Tibial artery (tissue), 4 donors: Measurements from ENCODE around the gene PTPRN2.
A peak's percentile ranks its signal among the peaks of the same experiment; 100 is the strongest.

ENCODE experiments used
- DNase-seq, 2 donors: peaks; one replicate each; pipeline ENCODE4 v3.0.0-alpha.2; 2019
- H3K27ac ChIP-seq, 2 donors: fragments of 200-600 bp; sonication (generic) in 1 of 2; 1 replicate in 1 of 2; 2 replicates in 1 of 2; pipeline ENCODE4 v1.5.1; 2018 to 2019; ENCODE audit warnings: mild to moderate bottlenecking in 1 of 2
- H3K27me3 ChIP-seq, 2 donors: fragments of 200-600 bp; sonication (generic) in 1 of 2; one replicate each; pipeline versions ENCODE4 v1.5.1 to v1.6.0; 2016 to 2019
- H3K36me3 ChIP-seq, 3 donors: fragments of 200-600 bp; sonication (generic) in 2 of 3; one replicate each; pipeline ENCODE4 v1.5.1; 2016 to 2019; ENCODE audit warnings: mild to moderate bottlenecking in 2 of 3
- H3K4me1 ChIP-seq, 4 donors: fragments of 200-600 bp; sonication (generic) in 2 of 4; 1 replicate in 3 of 4; 2 replicates in 1 of 4; pipeline ENCODE4 v1.5.1; 2016 to 2019
- H3K4me3 ChIP-seq, 2 donors: fragments of 200-600 bp; sonication (generic) in 1 of 2; 1 replicate in 1 of 2; 2 replicates in 1 of 2; pipeline ENCODE4 v1.5.1; 2018 to 2019; ENCODE audit warnings: mild to moderate bottlenecking in 2 of 2
- H3K9me3 ChIP-seq, 3 donors: fragments of 200-600 bp; sonication (generic) in 1 of 3; one replicate each; pipeline ENCODE4 v1.5.1; 2016 to 2019
- intact Hi-C: fragments of 100-400 bp; cut with DNase I; formaldehyde crosslinking; loops from one replicate; pipeline ENCODE4 v1.15.0; 2023; ENCODE audit warnings: low total_unique reads
- TF ChIP-seq, protein P1 (sequence below), 2 experiments: fragments of 200-600 bp in 1 of 2; fragments of 450-650 bp in 1 of 2; IDR thresholded peaks; one replicate each; pipeline ENCODE4 v1.5.1; 2017 to 2019; ENCODE audit warnings: antibody characterized with exemption in 2 of 2, mild to moderate bottlenecking in 1 of 2, moderate library complexity in 1 of 2

Gene PTPRN2

DNA sequence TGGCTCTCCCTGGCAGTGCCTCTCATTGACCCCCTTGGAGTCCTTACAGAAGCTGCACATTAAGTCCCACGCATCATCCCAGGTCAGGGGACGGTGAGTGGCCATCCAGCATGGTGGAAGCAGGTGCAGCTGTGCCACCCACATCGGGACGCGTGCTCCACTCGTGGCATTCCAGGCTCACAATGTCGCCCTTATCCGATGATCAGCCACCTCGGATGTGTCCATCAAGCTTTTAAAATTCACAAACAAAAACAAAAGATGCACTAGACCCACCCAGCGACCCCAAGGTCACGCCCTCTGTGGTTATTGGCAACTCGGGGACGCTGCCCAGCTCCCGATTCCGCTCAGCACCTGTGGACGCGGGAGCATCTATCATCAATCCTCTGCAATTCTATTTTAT lies 530.9 kb downstream of the PTPRN2 start:
- Histone ChIP-seq H3K27me3 (no peaks in the 10 kb centered on the region), H3K4me1 (no peaks in the 10 kb centered on the region), H3K27ac (no peak overlapping the region), H3K4me3 (no peak overlapping the region), H3K36me3 (no peaks in the 10 kb centered on the region), H3K9me3 (peaks cover 0 to under 1% (median 0%) of the 10 kb centered on the region in 3 donors)
- TF ChIP-seq, protein P1, sequence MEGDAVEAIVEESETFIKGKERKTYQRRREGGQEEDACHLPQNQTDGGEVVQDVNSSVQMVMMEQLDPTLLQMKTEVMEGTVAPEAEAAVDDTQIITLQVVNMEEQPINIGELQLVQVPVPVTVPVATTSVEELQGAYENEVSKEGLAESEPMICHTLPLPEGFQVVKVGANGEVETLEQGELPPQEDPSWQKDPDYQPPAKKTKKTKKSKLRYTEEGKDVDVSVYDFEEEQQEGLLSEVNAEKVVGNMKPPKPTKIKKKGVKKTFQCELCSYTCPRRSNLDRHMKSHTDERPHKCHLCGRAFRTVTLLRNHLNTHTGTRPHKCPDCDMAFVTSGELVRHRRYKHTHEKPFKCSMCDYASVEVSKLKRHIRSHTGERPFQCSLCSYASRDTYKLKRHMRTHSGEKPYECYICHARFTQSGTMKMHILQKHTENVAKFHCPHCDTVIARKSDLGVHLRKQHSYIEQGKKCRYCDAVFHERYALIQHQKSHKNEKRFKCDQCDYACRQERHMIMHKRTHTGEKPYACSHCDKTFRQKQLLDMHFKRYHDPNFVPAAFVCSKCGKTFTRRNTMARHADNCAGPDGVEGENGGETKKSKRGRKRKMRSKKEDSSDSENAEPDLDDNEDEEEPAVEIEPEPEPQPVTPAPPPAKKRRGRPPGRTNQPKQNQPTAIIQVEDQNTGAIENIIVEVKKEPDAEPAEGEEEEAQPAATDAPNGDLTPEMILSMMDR (IDR thresholded peaks at IDR 0.05) = no peak
- intact Hi-C loops = no loop called here
- DNase-seq = peak in 1 of 2 donors; percentile 17

DNA sequence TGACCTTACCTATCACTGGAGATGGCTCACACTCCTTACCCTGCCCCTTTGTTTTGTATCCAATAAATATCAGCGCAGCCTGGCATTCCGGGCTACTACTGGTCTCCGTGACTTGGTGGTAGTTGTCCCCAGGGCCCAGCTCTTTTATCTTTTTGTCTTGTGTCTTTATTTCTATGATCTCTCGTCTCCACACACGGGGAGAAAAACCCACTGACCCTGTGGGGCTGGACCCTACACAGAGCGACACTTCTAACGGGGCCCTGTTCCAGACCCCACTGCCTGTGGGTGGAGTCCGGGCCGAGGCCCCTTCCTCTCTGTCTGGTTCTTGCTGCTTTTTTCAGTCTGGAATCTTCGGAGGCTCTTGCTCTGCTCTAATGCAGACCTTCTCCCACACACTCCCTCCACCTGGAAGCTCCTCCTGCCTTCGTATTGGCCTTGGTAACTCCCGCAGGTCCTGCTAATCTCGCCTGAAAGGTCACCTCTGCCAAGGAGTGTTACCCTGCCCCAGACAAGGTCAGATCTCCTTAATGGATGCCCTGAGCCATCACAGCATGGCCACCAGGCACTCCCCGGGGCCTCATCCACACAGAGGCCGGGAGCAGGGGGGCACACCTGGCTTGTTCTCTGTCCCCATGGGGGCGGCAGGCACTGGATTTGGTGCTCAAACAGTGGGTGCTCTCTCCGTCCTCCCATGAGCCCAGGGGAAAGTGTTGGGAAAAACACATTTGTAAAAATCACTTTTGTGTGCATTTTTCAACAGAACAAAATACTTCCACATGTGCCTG lies 531.7 kb downstream of the PTPRN2 start:
- Histone ChIP-seq H3K4me3 (no peak overlapping the region), H3K9me3 (no peaks in the 10 kb centered on the region), H3K36me3 (no peaks in the 10 kb centered on the region), H3K27ac (no peak overlapping the region), H3K4me1 (no peaks in the 10 kb centered on the region), H3K27me3 (no peaks in the 10 kb centered on the region)
- TF ChIP-seq, protein P1 (IDR thresholded peaks at IDR 0.05) = no peak
- intact Hi-C loops = no loop called here
- peak in 1 of 2 donors; percentile 35 for DNase-seq

DNA sequence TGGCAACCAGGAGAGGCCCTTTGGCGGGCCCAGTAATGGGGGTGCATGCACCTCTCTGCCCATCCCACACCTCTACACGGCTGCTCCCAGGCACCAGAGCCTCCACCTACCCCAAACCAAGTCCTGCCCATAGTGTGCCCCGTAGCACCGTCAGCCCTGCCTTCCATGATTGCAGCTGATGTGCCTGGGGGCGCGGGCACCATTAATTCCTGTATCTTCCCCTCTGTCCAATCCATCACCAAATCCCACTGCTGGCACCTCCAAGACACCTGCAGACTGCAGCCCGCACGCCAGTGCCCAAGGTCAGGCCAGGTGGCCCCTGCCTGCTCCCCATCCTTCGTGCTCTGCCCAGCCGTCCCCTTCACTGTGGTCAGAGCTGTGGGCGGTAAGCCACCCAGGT lies 533.0 kb downstream of the PTPRN2 start:
- Histone ChIP-seq H3K4me3 (no peak overlapping the region), H3K36me3 (no peaks in the 10 kb centered on the region), H3K27me3 (no peaks in the 10 kb centered on the region), H3K4me1 (no peaks in the 10 kb centered on the region), H3K9me3 (no peaks in the 10 kb centered on the region), H3K27ac (no peak overlapping the region)
- intact Hi-C loops = no loop called here
- TF ChIP-seq, protein P1 (IDR thresholded peaks at IDR 0.05) = no peak
- peak in 1 of 2 donors; percentile 25 for DNase-seq

DNA sequence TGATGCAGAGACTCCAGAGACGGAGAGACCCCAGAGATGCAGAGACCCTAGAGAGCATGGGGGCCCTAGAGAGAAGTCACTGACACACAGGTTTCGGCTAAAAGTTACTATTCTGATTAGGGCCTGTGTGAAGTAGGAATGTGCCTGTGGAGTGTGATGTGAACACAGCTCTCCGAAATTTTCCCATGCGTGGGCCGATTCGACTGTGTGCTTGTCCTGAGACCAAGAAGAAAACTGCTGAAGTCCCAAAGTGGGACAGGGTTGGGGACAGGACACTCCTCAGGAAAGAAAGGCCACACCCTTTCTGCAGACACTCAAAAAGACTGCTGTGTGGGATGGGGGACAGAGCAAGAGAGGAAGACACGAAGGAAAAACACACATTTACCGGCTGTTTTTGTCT lies 533.5 kb downstream of the PTPRN2 start:
- Histone ChIP-seq H3K27ac (no peak overlapping the region), H3K27me3 (no peaks in the 10 kb centered on the region), H3K4me1 (no peaks in the 10 kb centered on the region), H3K9me3 (no peaks in the 10 kb centered on the region), H3K36me3 (no peaks in the 10 kb centered on the region), H3K4me3 (no peak overlapping the region)
- TF ChIP-seq, protein P1 (IDR thresholded peaks at IDR 0.05) = no peak
- DNase-seq = peak in 1 of 2 donors; percentile 44
- intact Hi-C loops = no loop called here

DNA sequence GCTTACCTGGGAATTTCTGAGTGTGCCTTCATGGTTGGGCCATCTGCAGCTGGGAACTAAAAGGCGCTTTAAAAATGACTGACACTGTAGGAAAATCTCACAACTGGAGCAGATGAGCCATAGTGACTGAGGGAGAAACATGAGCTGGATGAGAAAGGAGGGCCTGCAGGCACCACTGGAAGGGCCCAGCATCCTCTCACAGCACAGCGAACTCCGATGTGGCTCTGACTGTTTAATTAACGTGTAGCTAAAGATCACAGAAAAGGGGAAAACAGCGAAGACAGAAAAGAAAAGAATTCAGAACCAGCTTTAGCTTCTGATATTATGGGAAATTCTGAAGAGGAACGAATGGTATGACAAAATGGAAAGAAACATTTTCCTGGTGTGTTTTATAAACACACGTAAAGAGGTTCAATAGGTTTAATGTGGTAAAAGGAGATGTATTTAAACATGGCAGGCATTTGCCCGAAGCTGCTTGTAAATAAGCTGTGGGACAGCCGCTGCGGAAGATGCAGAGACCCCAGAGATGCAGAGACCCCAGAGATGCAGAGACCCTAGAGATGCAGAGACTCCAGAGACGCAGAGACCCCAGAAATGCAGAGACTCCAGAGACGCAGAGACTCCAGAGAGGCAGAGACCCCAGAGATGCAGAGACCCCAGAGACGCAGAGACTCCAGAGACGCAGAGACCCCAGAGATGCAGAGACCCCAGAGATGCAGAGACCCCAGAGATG lies 534.3 kb downstream of the PTPRN2 start:
- peak in 1 of 2 donors; percentile 17 for DNase-seq
- Histone ChIP-seq H3K27me3 (no peaks in the 10 kb centered on the region), H3K36me3 (no peaks in the 10 kb centered on the region), H3K27ac (no peak overlapping the region), H3K9me3 (no peaks in the 10 kb centered on the region), H3K4me3 (no peak overlapping the region), H3K4me1 (no peaks in the 10 kb centered on the region)
- TF ChIP-seq, protein P1 (IDR thresholded peaks at IDR 0.05) = no peak
- intact Hi-C loops = no loop called here
